Activated CD4-positive, alpha-beta T cell treated with anti-CD3 and anti-CD28 coated beads, Interleukin-2, amount 50 U/mL, for 1 hour (primary cell): ENCODE results near the gene ATP11B.
"Not testable (repeated sequence)": the region's sequence is repeated elsewhere in the genome, so short reads cannot be mapped to it uniquely, and the experiment has no call there.

Source experiments
- DNase-seq: peaks from one replicate; pipeline ENCODE4 v3.0.0-alpha.2; 2020

ATP11B gene

DNA sequence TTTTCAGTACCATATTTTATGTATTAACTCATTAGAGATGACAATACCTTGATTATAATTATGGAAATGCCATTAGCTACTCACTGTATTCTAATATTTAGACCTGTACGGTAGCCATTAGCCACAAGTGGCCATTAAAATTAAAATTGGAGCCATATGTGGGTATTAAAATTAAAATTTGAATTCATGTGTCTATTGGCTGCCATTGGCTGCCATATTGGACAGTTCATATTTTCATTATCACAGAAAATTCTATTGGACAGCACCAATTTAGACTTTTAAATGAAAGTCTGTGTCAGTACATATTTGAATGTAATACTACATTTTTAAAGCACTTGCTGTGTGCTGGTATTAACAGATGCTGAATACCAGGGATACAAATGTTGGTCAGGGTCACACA is 3.0 kb downstream of the ATP11B start:
- no peak for DNase-seq

DNA sequence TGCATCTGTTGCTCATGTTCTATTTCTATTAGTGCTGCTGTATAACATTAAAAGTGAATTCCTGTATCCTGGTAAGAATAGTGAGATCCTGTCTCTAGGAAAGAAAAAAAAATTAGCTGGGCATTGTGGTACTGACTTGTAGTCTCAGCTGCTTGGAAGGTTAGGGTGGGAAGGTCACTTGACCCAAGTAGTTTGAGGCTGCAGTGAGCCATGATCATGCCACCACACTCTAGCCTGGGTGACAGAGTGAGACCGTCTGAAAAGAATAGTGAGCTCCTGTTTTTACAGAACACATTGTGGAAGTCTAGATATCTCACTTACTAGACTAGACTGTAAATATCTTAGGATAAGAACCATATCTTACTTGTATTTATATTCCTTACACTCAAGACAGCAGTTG is 4.6 kb downstream of the ATP11B start:
- no peak for DNase-seq

DNA sequence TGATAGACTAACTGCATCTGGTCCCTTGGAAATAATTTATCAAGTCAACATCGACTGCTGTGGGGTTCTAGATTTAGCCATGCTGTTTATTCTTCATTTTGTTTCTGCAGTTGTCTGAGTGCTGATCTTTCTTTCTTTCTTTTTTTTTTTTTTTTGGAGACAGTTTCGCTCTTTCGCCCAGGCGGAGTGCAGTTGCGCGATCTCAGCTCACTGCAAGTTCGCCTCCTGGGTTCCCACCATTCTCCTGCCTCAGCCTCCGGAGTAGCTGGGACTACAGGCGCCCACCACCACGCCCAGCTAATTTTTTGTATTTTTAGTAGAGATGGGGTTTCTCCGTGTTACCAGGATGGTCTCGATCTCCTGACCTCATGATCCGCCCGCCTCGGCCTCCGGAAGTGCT is 5.8 kb downstream of the ATP11B start:
- not testable (repeated sequence) for DNase-seq

DNA sequence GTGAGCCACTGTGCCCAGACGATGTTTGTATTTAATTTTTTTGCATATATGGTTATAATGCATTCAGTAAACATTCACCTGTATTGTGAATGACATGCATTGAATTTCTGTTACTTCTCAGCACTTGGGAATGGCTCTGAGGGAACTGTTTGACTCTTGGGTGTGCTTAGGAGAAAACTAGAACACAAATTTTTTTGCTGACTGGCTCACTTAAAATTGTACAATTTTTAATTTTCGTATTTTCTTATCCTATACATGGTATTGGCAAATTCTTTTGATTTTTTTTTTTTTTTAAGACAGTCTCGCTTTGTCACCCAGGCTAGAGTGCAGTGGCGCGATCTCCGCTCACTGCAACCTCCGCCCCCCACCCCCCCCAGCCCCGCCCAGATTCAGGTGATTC is 7.2 kb downstream of the ATP11B start:
- DNase-seq: no peak

DNA sequence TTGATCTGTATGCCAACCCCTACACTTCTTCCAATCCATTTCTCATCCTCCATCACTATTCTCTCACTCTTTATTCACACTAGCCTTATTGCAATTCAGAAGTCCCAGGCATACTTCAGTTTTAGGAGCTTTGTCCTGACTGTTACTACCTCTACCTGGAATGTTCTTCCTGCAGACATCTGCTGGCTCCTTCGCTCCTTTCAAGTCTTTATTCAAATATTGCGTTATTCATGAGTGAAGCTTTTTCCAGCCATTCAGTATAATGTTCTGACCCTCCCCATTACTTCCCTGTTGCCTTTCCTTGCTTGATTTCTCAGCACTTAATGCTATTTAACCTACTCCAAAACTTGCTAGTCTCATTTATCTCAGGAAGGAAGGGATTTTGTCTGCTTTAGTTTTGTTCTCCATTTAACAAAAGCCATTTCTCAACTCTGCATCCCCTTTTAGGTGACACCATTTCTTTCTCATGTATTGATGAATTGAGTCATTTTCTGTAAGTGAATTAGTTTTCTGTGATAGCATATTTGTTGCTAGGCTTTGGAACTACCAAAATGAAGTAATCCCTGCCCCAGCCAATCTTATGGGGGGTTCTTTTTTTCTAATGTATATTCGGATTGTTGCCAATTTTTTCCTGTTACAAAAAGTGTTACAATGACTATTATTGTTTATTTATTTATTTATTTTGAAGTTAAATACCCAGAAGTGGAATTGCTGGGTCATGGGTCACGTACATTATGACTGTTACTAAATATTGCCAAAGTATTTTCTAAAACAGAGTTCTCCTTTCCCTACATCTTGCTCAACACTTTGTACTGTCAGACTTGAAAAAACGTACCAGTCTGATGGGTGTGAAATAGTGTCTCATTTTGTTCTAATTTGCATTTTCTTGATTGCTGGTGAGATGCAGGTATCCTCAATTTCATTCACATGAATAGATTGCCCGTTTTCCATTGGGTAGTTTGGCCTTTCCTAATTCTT is 9.4 kb downstream of the ATP11B start:
- DNase-seq: no peak

DNA sequence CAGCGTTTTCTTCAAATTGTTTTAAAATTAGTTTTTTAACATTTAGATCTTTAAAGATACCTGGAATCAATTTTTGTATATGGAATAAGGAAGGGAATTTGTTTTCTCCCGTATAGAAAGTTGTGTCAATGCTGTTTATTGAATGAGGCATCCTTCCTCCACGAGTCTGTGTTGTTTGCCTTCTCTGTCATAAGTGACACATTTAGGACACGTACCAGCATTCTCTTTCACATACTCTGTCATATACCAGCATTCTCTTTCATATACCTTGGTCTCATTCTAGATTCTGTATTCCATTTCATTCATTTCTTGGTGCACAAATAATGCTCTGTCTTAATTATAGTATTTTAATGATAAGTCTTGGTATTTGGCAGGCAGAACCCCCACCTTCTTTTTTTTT is 10.3 kb downstream of the ATP11B start:
- DNase-seq: no peak

DNA sequence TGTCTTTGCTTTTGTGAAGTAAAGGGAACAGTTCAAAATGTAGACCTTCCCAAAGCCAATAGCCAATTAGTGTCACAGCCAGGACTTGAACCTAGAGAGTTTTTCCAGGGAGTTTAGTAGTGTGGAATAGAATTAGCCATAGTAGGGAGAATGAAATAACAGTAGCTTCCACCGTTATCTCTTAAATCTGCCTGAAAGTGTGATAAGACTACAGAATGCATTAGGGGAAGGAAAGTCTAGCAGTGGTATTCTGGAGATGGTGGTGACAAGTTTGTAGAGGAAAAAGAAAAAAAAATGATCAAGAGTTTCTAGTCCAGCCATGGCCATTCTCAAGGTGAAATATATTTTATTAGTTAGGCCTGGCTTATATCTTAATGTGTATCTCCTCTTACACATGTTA is 13.8 kb downstream of the ATP11B start:
- DNase-seq: no peak

DNA sequence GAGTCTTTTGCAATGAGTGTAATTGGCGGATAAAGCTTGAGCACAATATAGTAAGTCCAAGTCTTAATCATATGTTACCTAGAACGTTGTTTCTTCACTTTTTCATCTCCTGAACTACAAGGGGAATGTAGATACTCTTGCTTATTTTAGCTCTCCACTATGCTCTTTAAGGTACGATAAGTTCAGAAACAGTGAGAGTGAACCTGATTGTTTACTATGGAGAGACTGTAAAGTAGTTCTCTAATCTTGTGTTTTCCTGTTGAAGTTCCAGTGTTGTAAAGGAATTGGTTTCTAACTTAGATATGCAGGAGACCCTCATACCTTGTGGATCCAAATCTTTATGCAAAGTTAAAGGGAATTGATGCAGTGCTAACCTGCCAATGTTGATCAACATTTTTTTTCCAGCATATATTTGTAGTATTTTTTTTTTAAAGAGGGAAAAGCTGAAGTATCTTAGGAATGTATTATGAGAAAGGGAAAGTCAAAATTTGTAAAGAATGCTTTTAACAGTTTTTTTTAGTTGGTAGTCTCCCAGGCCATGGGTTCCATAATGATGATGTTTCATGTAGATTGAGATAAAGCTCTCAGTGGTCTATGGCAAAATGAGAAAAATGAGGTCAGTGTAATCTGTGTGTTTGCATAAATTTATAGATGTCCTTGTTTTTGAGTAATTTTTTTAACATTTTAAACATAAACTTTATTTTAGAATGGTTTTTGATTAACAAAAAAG is 14.9 kb downstream of the ATP11B start:
- DNase-seq: no peak

DNA sequence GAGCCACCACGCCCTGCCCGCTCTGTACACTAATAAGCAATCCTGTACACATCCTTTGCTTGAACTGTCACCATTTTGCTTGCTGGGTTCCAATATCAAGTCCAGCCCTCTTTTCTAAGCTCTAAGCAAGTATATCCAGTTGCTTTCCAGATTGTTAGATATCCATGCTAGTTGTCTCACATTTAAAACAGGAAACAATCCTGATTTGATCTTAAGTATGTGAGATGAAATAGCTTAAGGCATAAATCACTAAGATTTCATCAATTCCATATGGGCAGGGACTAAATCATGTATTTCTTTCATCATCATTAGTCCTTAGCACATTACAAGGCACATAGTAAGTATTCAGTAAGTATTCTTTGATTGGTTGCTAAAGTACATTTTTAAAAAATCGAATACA is 16.2 kb downstream of the ATP11B start:
- no peak for DNase-seq

DNA sequence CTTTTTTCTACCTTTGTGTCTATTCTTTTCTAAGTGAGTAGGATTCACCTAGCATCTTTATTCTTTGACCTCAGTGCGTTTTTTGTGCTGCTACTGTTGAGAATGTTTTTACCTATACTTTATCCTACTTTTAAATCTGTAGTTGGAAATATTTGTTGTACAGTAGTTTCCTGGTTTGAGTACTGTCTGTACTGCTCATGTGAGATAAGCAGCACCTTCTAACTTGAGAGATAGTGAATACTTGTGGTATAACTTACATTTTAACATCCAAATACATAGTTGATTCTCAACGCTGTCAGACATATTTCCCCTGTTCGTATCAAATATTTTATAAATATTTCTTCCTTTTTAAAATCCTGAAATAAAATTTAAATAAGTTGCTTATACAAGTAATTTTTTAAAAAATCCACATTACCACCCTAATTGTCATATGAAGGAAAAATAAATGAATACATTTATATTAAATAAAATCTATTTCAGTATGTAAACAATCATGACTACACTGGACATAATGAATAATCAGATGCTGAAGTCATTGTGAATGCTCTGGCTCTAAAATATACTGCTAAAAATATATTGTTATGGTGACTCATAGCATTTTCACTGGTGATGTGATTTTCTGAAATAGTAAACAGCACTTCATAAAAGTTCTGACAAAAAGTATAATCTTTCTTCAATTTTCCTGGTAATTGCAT is 17.4 kb downstream of the ATP11B start:
- DNase-seq: no peak

DNA sequence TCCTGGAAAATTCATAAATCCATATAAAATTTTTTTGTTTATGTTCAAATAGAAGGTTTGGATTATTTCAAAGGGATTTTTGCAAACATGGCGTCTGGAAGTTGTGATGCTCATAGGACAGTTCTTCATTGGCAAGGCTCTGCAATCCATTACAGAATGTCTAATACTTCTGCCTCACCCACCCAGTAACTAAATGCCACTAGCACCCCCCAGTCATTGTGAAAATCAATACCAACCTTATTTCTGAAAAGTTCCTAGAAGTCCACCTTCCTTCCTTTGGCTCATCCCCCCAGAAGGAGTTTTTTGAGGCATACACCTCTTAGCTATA is 17.9 kb downstream of the ATP11B start:
- DNase-seq: no peak

DNA sequence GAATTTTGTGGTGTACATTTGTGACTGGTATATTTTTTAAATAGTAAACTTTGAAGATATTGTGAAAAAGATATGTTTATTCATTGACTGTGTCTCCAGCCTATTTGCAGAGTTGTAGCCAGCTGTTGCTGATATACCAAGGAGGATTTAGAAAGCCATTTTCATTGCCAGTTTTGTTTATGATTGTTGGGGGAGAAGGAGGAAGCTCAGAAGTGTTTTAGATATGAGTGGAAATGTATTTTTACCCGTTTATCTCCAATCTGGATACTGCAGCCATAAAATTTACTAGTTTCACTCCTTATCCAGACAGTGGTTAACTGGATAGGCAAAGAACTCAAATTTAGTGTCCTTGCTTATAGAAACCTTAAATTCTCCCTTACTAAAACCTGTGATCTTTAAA is 18.8 kb downstream of the ATP11B start:
- DNase-seq: no peak

DNA sequence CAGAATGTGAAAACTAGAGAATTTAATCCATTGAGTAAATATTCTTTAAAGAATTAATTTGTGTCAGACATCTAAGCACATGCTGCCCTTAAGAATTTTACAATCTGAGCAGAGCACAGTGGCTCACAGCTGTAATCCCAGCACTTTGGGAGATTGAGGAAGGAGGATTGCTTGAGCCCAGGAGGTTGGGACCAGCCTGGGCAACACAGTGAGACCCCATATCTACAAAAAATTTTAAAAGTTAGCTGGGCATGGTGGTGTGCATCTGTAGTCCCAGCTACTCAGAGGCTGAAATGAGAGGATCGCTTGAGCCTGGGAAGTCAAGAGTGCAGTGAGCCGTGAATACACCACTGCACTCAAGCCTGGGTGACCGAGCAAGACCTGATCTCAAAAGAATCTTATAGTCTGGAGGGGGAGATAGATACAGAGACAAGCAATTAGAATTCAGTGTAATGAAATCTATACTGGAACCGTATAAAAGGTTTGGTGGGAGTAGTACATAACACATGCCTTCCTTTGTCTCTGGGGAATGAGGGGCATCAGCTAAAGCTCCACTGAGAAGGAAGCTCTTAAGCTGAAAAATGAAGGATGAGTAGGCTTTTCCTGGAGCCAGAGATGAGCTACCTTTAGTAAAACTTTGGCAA is 21.2 kb downstream of the ATP11B start:
- DNase-seq: no peak

DNA sequence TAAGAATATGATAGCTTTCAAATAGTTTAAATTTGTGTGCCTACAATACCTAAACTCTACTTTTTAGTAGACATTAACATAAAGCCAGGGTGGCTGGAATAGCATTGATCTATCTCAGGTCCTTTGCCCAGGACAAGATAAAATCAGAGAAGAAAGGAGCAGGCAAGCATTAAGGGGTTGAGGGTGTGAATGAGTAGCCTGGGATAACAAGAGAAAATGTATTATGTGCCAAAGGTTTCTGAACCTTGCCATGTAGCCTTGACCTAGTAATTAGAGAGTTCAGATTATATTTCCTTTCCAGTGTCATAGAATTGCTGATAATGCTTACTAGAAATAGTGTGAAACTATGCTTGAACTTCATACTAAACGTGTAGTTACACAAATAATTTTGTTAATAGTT is 22.9 kb downstream of the ATP11B start:
- no peak for DNase-seq

DNA sequence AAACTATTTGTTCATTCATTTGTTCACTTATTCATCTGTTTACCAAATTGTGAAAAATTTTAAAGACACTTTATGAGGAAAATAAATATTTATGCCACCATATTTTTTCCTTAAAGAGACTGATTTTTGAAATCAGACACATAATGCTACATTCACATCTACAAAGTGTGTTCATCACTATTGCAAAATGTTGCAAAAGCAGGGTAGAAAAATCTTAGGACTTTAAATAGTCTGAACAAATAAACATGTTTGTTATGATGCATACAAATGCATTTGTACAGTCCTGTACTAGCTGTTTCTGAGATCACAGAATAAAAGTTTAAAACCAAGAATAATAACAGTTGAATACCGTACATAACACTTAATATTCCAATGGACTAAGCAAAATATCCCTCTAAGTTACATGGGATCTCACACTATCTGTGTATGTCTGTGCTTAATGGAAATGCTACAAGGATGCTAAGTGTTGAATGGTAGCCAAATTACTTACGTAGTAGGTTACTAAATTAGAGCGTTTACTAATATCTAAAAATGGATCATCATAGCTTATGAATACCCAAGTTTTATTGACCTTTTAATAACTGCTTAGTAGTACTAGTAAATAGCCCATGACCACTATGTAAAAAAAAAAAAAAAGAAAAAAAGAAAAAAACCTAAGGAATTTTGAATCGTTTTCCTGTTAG is 25.1 kb downstream of the ATP11B start:
- DNase-seq: no peak

DNA sequence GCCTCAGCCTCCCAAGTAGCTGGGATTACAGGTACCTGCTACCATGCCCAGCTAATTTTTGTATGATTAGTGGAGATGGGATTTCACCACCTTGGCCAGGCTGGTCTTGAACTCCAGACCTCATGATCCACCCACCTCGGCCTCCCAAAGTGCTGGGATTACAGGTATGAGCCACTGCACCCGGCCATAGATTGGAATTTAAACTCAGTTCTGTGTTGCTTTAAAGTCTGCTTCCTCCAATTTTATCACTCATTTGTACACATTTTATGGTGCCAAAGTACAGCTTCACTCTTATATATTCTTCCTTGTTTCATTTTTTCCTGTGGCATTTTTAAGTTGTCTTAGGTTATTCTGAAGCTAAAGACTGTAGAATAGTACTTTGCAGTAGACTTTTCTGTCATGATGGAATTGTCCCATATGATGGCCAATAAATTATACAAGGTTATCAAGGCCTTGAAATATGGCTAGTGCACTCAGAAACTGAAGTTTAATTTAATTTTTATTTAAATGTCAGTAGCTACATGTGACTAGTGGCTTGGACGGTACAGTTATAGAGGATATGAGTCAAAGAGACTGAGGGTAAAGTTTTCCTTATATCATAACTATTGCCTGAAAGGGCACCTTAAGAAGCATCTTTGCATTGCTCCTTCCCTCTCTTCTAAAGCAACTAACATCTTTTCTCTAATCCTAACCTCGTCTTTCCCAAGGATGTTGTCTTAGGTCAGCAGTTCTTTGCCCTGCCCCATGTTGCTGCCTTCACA is 28.1 kb downstream of the ATP11B start:
- no peak for DNase-seq

DNA sequence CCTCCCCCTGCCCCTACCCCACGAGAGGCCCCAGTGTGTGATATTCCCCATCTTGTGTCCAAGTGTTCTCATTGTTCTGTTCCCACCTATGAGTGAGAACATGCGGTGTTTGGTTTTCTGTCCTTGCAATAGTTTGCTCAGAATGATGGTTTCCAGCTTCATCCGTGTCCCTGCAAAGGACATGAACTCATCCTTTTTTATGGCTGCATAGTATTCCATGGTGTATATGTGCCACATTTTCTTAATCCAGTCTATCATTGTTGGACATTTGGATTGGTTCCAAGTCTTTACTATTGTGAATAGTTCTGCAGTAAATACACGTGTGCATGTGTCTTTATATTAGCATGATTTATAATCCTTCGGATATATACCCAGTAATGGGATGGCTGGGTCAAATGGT is 29.0 kb downstream of the ATP11B start:
- DNase-seq: not testable (repeated sequence)

DNA sequence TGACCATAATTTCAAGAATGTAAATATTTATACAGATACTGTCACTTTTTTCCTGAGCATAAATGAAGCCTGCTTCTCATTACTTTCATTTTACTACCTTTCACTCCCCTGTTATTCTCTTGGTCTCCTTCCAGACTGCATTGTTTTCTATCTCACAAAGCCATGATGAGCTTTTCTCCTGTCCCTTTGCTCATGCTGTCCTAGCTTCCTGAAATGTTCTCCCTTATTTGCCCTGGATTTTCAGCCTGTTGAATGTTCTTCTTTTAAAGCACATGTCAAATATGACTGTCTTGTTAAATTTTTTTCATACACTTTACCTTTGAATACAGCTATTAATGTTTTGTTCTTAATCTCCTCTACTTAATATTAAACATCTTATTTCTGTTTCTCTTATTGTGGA is 31.7 kb downstream of the ATP11B start:
- DNase-seq: no peak

DNA sequence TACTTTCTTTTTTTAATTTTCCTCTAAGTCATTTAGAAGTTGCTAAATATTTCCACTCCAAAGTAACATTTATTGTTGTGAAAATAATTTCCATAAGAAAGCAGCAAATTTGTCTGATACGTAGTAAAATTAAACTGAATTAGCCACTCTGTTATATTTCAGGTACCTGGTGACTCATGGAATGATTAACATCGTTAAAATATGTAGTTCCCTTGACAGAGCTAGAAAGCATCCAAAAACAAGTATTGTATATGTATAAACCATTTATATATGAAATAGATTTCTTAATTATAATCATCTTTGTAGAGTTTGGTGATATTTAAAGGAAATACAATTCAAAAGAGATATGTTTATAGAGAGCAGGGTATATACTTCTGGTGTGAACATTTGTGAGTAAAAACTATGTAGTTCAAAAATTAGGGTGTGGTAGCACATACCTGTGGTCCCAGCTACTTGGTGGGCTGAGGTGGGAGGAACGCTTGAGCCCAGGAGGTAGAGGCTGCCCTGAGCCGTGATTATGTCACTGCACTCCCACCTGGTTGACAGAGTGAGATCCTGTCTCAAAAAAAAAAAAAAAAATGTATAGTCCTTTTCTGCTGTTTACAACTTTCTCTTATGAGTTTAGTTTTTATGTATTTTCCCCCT is 36.6 kb downstream of the ATP11B start:
- DNase-seq: no peak

DNA sequence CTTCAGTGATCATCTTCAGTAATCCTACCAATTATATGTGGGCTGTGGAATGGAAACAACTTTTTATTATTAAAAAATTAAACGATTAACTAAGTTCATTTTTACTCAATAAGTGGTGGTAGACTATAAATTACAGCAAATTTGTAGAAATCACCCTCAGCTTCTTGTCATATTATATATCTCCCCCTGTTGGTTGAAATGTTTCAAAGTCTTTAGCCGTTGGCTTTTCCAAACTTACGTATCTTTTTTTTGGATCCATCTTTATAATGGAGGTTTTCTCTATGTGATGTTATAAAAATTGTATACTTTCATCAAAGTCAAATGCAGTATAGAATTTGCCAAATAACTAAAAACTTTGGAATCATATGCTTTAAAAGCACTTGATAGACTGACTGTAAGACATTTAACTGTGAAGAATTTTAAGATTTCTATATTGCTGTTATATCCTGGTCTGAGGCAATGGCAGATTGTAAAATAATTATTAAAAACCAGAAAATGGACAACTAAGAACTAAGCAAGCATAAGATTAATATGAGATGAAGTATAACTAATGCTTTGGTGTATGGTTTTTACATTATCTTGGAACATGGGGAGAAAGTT is 44.7 kb downstream of the ATP11B start:
- no peak for DNase-seq

DNA sequence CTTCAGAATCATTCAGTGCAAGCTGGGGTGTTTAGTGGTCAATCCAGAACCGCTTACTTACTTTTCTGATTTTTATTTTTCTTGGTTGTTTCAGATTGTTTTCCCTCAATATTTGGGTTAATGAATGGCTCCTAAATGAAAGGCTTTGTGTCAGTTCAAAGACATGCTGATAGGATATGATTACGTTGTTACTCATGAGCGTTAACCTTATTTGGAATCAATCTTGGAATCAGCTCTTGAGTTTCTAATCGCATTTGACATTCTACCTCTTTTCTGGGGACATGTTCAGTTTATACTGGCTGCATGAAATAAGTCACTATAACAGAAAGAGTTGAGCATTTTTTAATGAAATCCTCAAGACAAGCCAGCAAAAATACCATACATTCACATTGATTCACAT is 50.2 kb downstream of the ATP11B start:
- DNase-seq: no peak
